Measurements from ENCODE around the gene NFIB. TPM values are rescaled to one million over a fixed set of nuclear protein-coding genes. Genes with fewer than 3 reads are reported as not detected.

The NFIB gene
- total and polyA plus RNA-seq, 2 of the 4 experiments (the other 2 are of a cell fraction): 1.4 to 2.0 TPM

DNA sequence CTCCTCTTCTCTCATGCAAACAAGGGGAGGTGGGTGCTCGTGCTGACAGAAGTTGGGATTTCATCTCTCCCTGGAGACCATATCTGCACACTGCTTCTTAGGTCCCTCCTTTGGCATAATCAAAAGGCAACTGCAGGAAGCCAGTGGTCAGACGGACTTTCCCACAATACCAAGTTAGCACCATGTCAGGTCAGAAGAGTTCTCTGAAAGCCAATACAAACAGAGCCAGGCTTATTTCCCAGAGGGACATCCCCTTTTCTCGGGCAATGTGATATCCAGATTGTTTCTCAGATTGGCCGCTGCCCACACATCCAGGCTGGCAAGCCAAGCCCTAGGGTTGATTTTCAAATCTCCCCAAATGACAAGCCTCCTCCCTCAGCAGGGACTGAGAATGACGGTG, 241.1 kb downstream of the NFIB start:
- DNase-seq (no peak), ATAC-seq (ENCODE audit: low read depth) (no peak)
- Histone ChIP-seq H4K91ac (ENCODE audit: insufficient read depth, low read depth, low read length) (no peak overlapping the region), H2BK20ac (ENCODE audit: low read depth, low read length) (no peak overlapping the region), H3K4me3 (ENCODE audit: insufficient read depth, low read depth, low read length) (no peak overlapping the region), H2AFZ (replicated peaks; ENCODE audit: low read length, poor library complexity) (no peak overlapping the region), H2BK15ac (ENCODE audit: low read depth, low read length) (no peak overlapping the region), H3K27ac (ENCODE audit: insufficient read depth, low read length) (no peak overlapping the region), H3K56ac (ENCODE audit: extremely low read depth, insufficient read depth, low read length) (no peak overlapping the region), H4K8ac (ENCODE audit: low read depth in 2 of 2, low read length in 2 of 2) (no peak overlapping the region), H4K5ac (ENCODE audit: low read depth, low read length) (no peak overlapping the region), H3K36me3 (ENCODE audit: control insufficient read depth, insufficient read depth, low read length) (no peaks in the 10 kb centered on the region), H3K9ac (ENCODE audit: low read depth, low read length) (no peak overlapping the region), H3K4ac (ENCODE audit: low read depth, low read length) (no peak overlapping the region), H3K9me3 (ENCODE audit: control insufficient read depth, insufficient read depth, low read length) (no peaks in the 10 kb centered on the region), H4K20me1 (ENCODE audit: insufficient read depth, low read length) (no peaks in the 10 kb centered on the region), H3K23ac (ENCODE audit: low read depth, low read length) (no peak overlapping the region), H3K14ac (replicated peaks; ENCODE audit: low read depth, low read length) (no peak overlapping the region), H2BK120ac (ENCODE audit: low read depth, low read length) (no peak overlapping the region), H3K9me1 (ENCODE audit: insufficient read depth, low read length) (no peaks in the 10 kb centered on the region), H2AK9ac (replicated peaks; ENCODE audit: low read depth, low read length, poor library complexity) (no peak overlapping the region), H3K4me2 (ENCODE audit: low read depth, low read length) (no peak overlapping the region), H3K79me1 (ENCODE audit: low read depth in 1 of 2, low read length in 2 of 2) (no peaks in the 10 kb centered on the region), H3K4me1 (ENCODE audit: control insufficient read depth, insufficient read depth, low read length) (no peaks in the 10 kb centered on the region), H2BK5ac (ENCODE audit: low read depth, low read length, poor library complexity, severe bottlenecking) (no peak overlapping the region), H3K27me3 (ENCODE audit: control insufficient read depth, insufficient read depth, low read length) (no peaks in the 10 kb centered on the region; the same call in 1 of the 2 replicates), H2AK5ac (ENCODE audit: low read depth, low read length) (no peak overlapping the region), H3K18ac (ENCODE audit: low read depth, low read length) (no peak overlapping the region)
- CTCF ChIA-PET: no interaction called here
- WGBS, 2 experiments (ENCODE audit: extremely low coverage in 2 of 2, insufficient read length in 1 of 2): 33% methylated on average over 1 of the region's 5 CpGs; no CpG with 5 or more reads in 1 of the 2 experiments
- in situ Hi-C loops (cut with MboI; ENCODE audit: low sequenced_read_pairs) (no loop called here), intact Hi-C loops (cut with micrococcal nuclease) (no loop called here), dilution Hi-C loops (cut with HindIII; ENCODE audit: low sequenced_read_pairs, unreplicated experiment) (no loop called here)
- no TSS peak for BruUV-seq (replicated peaks)
- no peak for TF ChIP-seq CHD1 (IDR thresholded peaks at IDR 0.05; ENCODE audit: low read depth, low read length)
- TF ChIP-seq FOS (IDR thresholded peaks at IDR 0.05; ENCODE audit: low read depth, low read length): no peak
- no peak for TF ChIP-seq MAFK (IDR thresholded peaks at IDR 0.05; ENCODE audit: low read depth, low read length)
- TF ChIP-seq RFX5 (IDR thresholded peaks at IDR 0.05; ENCODE audit: low read depth, low read length): no peak
- TF ChIP-seq RAD21 (IDR thresholded peaks at IDR 0.05; ENCODE audit: low read length): no peak
- no peak for TF ChIP-seq MAZ (IDR thresholded peaks at IDR 0.05; ENCODE audit: borderline replicate concordance, low read depth, low read length)
- TF ChIP-seq NFE2L2 (IDR thresholded peaks at IDR 0.05; ENCODE audit: low read depth, low read length): no peak
- no peak for TF ChIP-seq POLR2A (IDR thresholded peaks at IDR 0.05; ENCODE audit: low read depth, low read length)
- TF ChIP-seq, protein P1, sequence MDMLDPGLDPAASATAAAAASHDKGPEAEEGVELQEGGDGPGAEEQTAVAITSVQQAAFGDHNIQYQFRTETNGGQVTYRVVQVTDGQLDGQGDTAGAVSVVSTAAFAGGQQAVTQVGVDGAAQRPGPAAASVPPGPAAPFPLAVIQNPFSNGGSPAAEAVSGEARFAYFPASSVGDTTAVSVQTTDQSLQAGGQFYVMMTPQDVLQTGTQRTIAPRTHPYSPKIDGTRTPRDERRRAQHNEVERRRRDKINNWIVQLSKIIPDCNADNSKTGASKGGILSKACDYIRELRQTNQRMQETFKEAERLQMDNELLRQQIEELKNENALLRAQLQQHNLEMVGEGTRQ (IDR thresholded peaks at IDR 0.05; ENCODE audit: low read depth, low read length): no peak
- no peak for TF ChIP-seq BHLHE40 (IDR thresholded peaks at IDR 0.05; ENCODE audit: low read depth, low read length)
- TF ChIP-seq SMC3 (IDR thresholded peaks at IDR 0.05; ENCODE audit: low read depth, low read length): no peak
- TF ChIP-seq, protein P2, sequence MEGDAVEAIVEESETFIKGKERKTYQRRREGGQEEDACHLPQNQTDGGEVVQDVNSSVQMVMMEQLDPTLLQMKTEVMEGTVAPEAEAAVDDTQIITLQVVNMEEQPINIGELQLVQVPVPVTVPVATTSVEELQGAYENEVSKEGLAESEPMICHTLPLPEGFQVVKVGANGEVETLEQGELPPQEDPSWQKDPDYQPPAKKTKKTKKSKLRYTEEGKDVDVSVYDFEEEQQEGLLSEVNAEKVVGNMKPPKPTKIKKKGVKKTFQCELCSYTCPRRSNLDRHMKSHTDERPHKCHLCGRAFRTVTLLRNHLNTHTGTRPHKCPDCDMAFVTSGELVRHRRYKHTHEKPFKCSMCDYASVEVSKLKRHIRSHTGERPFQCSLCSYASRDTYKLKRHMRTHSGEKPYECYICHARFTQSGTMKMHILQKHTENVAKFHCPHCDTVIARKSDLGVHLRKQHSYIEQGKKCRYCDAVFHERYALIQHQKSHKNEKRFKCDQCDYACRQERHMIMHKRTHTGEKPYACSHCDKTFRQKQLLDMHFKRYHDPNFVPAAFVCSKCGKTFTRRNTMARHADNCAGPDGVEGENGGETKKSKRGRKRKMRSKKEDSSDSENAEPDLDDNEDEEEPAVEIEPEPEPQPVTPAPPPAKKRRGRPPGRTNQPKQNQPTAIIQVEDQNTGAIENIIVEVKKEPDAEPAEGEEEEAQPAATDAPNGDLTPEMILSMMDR (conservative IDR thresholded peaks at IDR 0.05; ENCODE audit: low read depth, low read length): no peak
- POLR2A ChIA-PET (ENCODE audit: unreplicated experiment): no interaction called here
